ENCODE results near the gene PCDH8.

PCDH8 gene

DNA sequence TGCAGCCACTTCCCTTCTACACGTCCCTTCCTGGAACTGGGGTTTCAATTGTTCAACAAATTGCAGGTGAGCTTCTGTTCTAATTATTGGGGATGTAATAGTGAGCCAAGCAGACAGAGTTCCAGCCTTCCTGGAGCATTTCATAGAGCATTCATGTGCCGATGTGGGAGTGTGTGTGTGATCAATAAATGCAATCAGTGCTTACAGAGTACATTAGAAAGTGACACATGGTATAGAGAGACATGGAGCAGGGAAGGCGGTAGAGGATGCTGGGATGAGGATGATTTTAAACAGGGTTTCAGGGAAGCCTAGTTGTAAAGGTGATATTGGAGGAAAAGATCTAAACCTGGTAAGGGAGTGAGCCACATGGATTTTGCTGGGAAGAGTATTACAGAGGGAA, 21.7 kb upstream of the PCDH8 start:
- TF ChIP-seq, protein P1, sequence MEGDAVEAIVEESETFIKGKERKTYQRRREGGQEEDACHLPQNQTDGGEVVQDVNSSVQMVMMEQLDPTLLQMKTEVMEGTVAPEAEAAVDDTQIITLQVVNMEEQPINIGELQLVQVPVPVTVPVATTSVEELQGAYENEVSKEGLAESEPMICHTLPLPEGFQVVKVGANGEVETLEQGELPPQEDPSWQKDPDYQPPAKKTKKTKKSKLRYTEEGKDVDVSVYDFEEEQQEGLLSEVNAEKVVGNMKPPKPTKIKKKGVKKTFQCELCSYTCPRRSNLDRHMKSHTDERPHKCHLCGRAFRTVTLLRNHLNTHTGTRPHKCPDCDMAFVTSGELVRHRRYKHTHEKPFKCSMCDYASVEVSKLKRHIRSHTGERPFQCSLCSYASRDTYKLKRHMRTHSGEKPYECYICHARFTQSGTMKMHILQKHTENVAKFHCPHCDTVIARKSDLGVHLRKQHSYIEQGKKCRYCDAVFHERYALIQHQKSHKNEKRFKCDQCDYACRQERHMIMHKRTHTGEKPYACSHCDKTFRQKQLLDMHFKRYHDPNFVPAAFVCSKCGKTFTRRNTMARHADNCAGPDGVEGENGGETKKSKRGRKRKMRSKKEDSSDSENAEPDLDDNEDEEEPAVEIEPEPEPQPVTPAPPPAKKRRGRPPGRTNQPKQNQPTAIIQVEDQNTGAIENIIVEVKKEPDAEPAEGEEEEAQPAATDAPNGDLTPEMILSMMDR (IDR thresholded peaks at IDR 0.05; ENCODE audit: low read depth, low read length): no peak
- no peak for DNase-seq (ENCODE audit: low read depth in 2 of 2)
- H3K4me3 ChIP-seq (replicated peaks in 1 of 2; ENCODE audit: low read depth in 2 of 2, low read length in 2 of 2): no peak overlapping the region

DNA sequence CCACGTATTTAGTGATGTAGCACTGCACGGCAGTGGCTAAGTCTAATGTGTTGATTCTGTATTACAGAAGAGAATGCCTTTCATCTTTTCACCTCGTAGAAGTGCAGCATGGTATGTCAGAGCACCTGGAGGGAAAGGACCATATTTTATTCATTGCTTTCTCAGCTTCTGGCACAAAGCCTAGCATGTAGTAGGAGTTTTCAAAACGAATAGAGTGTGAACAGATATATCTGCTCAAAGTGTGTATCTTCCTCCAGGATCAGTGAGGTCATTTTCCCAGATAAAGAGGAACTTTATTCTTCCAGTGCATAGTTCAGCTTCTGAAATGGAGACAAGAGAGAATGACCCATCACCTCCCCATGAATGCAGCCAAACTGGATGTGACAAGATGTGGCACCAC, 21.2 kb upstream of the PCDH8 start:
- TF ChIP-seq, protein P1 (IDR thresholded peaks at IDR 0.05; ENCODE audit: low read depth, low read length): no peak
- DNase-seq (ENCODE audit: low read depth in 2 of 2): no peak
- H3K4me3 ChIP-seq (replicated peaks in 1 of 2; ENCODE audit: low read depth in 2 of 2, low read length in 2 of 2): no peak overlapping the region

DNA sequence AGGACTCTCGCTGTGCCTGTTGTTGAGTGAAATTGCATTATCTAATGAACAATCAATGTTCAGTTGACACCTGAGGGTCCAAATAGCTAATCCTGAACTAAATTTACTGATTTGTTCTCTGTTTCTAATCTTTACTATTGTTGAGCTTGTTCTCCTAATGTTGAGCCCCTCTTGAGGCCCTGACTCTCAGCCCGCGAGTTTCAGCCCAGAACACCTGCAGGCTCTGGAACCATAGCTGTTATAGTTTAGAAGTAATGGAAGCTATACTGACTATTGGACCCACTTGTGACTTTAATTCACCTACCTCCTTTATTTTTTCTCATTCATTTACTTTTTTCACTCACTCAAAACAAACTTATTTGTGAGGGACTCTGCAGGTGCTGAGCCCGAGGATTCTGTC, 20.6 kb upstream of the PCDH8 start:
- no peak for DNase-seq (ENCODE audit: low read depth in 2 of 2)
- H3K4me3 ChIP-seq (replicated peaks in 1 of 2; ENCODE audit: low read depth in 2 of 2, low read length in 2 of 2): no peak overlapping the region
- TF ChIP-seq, protein P1 (IDR thresholded peaks at IDR 0.05; ENCODE audit: low read depth, low read length): no peak

DNA sequence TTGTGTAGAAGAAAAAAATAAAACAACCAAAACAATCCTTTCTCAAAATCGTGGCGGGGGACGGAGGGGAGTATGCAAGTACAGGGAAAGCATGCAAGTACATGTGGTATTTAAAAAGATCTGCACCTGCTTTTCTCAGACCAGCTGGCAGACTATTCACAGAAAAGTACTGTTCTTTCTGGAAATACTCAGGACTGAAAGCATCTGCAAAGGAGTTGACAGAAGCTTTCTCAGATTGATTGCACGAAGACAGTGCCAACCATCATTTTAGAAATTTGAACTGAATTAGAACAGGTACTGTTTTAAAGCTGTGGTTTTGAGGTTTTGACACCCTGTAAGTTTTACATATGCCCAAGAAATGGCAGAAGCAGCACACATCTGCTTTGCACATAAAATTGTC, 19.8 kb upstream of the PCDH8 start:
- no peak for DNase-seq (ENCODE audit: low read depth in 2 of 2)
- TF ChIP-seq, protein P1 (IDR thresholded peaks at IDR 0.05; ENCODE audit: low read depth, low read length): no peak
- no peak overlapping the region for H3K4me3 ChIP-seq (replicated peaks in 1 of 2; ENCODE audit: low read depth in 2 of 2, low read length in 2 of 2)

DNA sequence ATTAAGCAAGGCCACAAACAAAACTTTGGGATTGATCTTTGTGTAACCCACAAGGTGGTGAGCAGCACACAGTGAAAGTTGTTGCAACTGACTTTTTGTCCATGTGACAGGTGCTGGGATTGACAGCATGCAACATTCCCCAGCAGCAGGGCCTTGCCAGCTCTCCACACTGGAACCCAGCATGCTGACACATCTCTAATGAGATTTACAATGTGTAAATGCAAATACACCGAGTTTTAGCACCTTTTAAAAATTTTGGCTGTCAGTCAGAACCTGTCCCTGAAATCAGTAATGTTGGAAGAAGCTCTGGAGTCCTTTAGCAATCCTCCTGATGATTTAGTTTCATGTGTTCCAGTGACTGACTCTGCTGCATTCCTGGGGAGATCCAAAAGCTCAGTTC, 16.5 kb upstream of the PCDH8 start:
- TF ChIP-seq, protein P1 (IDR thresholded peaks at IDR 0.05; ENCODE audit: low read depth, low read length): no peak
- DNase-seq (ENCODE audit: low read depth in 2 of 2): no peak

DNA sequence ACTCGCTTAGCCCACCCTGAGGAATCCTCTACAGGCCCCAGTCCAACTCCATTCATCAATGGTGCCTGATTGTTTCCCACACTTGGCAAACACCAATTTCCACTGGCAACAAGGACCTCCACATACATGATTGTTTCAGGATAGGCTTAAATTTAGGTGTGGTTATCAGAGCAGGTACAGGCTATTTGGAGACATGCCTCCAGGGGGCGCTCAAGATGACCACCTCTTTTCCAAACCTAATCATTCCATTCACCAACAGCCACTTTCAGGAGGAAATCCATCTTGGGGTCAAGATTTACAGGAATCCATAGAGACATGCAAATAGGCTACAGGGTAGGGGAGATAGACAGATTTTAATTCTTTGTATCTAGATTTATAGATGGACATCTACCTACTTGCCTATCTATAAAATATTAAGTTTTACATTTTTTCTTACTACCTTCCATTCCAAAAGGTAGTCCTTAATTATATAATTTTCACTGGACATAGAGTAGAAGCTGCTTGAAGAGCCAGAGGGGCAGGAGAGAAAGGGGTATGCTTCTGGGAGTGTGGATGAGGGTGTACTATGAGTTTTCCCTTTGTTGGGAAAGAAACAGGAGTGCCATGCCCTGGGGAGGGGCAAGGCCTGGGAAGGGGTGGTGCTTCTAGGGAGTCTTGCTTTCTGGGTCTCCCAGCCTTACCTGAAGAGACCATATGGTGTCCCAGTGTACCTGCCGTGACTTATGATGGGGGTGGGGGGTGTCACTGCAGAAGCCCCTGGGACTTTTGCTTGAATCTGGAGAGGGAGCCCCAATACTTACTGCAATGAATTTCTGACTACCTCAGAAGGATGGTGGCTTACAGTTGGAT, 14.1 kb upstream of the PCDH8 start:
- TF ChIP-seq, protein P1 (IDR thresholded peaks at IDR 0.05; ENCODE audit: low read depth, low read length): peak; percentile 26
- no peak overlapping the region for H3K4me3 ChIP-seq (replicated peaks in 1 of 2; ENCODE audit: low read depth in 2 of 2, low read length in 2 of 2)
- no peak for DNase-seq (ENCODE audit: low read depth in 2 of 2)

More for the DNA sequence above, 16.5 kb upstream of the PCDH8 start:
- H3K4me3 ChIP-seq (replicated peaks in 1 of 2; ENCODE audit: low read depth in 2 of 2, low read length in 2 of 2): no peak overlapping the region

Measured in cardiac fibroblast (primary cell).